H9 (cell line): ENCODE data around the gene CLDN10. TPM values are rescaled to one million over a fixed set of nuclear protein-coding genes. Genes with fewer than 3 reads are reported as not detected.

Experiments used
- DNase-seq: peaks from one replicate; pipeline ENCODE4 v3.0.0-alpha.2; 2017
- H2AFZ ChIP-seq: one replicate; pipeline ENCODE4 v1.6.1; 2013; ENCODE audit warnings: mild to moderate bottlenecking, low read length, control low read depth, moderate library complexity
- H2AK5ac ChIP-seq: 2 replicates; pipeline ENCODE4 v1.6.1; 2013; ENCODE audit warnings: low read length, control low read depth, mixed read lengths; ENCODE audit not compliant: insufficient read length
- H2BK120ac ChIP-seq: one replicate; pipeline ENCODE4 v1.6.1; 2013; ENCODE audit warnings: low read depth, mild to moderate bottlenecking, low read length, control low read depth, inconsistent platforms; ENCODE audit not compliant: poor library complexity, severe bottlenecking
- H2BK12ac ChIP-seq: 2 replicates; pipeline ENCODE4 v1.6.1; 2013; ENCODE audit warnings: low read length, control low read depth, mixed read lengths, low read depth; ENCODE audit not compliant: insufficient read length
- H2BK15ac ChIP-seq: 2 replicates; pipeline ENCODE4 v1.6.1; 2013; ENCODE audit warnings: low read depth, low read length, control low read depth
- H2BK20ac ChIP-seq: one replicate; pipeline ENCODE4 v1.6.1; 2013; ENCODE audit warnings: low read depth, mild to moderate bottlenecking, low read length, control low read depth, inconsistent platforms; ENCODE audit not compliant: poor library complexity, severe bottlenecking
- H2BK5ac ChIP-seq: 2 replicates; pipeline ENCODE4 v1.6.1; 2013; ENCODE audit warnings: low read length, control low read depth, mixed read lengths; ENCODE audit not compliant: insufficient read length
- H3K14ac ChIP-seq: 2 replicates; pipeline ENCODE4 v1.6.1; 2013; ENCODE audit warnings: low read length, control low read depth; ENCODE audit not compliant: insufficient read depth
- H3K18ac ChIP-seq: 2 replicates; pipeline ENCODE4 v1.6.1; 2013; ENCODE audit warnings: low read depth, mild to moderate bottlenecking, mixed read lengths, low read length, control low read depth; ENCODE audit not compliant: insufficient read length
- H3K23ac ChIP-seq: 2 replicates; pipeline ENCODE4 v1.6.1; 2013; ENCODE audit warnings: low read length, control low read depth, mixed read lengths, low read depth; ENCODE audit not compliant: insufficient read length
- H3K23me2 ChIP-seq: 2 replicates; pipeline ENCODE4 v1.6.1; 2013; ENCODE audit warnings: low read depth, mild to moderate bottlenecking, mixed read lengths, low read length, control low read depth; ENCODE audit not compliant: insufficient read length, poor library complexity, severe bottlenecking
- H3K27ac ChIP-seq: 2 replicates; pipeline ENCODE4 v1.5.1; 2013; ENCODE audit warnings: low read length, control low read depth, mixed read lengths, low read depth; ENCODE audit not compliant: insufficient read length
- H3K27me3 ChIP-seq: 2 replicates; pipeline ENCODE4 v1.6.1; 2013; ENCODE audit warnings: low read length, control low read depth, inconsistent platforms; ENCODE audit not compliant: insufficient read depth
- H3K4ac ChIP-seq: 2 replicates; pipeline ENCODE4 v1.6.1; 2013; ENCODE audit warnings: low read depth, mild to moderate bottlenecking, control low read depth, inconsistent platforms, low read length, moderate library complexity
- H3K4me1 ChIP-seq: 2 replicates; pipeline ENCODE4 v1.6.1; 2013; ENCODE audit warnings: low read length, control low read depth, inconsistent platforms; ENCODE audit not compliant: insufficient read depth
- H3K4me2 ChIP-seq: 2 replicates; pipeline ENCODE4 v1.6.1; 2013; ENCODE audit warnings: low read length, control low read depth, mixed read lengths; ENCODE audit not compliant: insufficient read length, insufficient read depth
- H3K56ac ChIP-seq: 2 replicates; pipeline ENCODE4 v1.6.1; 2013; ENCODE audit warnings: low read depth, mild to moderate bottlenecking, mixed read lengths, low read length, control low read depth; ENCODE audit not compliant: insufficient read length
- H3K79me1 ChIP-seq: 2 replicates; pipeline ENCODE4 v1.6.1; 2013; ENCODE audit warnings: low read depth, mild to moderate bottlenecking, moderate library complexity, low read length, control low read depth, inconsistent platforms; ENCODE audit not compliant: insufficient read depth, poor library complexity, severe bottlenecking
- H3K79me2 ChIP-seq: 2 replicates; pipeline ENCODE4 v1.6.1; 2013; ENCODE audit warnings: low read length, control low read depth, inconsistent platforms; ENCODE audit not compliant: insufficient read depth
- H3K9ac ChIP-seq: 2 replicates; pipeline ENCODE4 v1.6.1; 2013; ENCODE audit warnings: low read length, control low read depth, mixed read lengths; ENCODE audit not compliant: insufficient read length; ENCODE audit errors: extremely low read depth
- H3K9me3 ChIP-seq: one replicate; pipeline ENCODE4 v1.6.1; 2013; ENCODE audit warnings: low read depth, low read length, inconsistent platforms; ENCODE audit not compliant: control insufficient read depth
- H3T11ph ChIP-seq: one replicate; pipeline ENCODE4 v1.6.1; 2013; ENCODE audit warnings: mild to moderate bottlenecking, low read length, control low read depth, inconsistent platforms
- H4K20me1 ChIP-seq: one replicate; pipeline ENCODE4 v1.6.1; 2013; ENCODE audit not compliant: control insufficient read depth, insufficient read length, insufficient read depth
- H4K5ac ChIP-seq: 2 replicates; pipeline ENCODE4 v1.6.1; 2013; ENCODE audit warnings: low read depth, mild to moderate bottlenecking, mixed read lengths, low read length, control low read depth; ENCODE audit not compliant: insufficient read length
- H4K8ac ChIP-seq: replicated peaks from 2 replicates; pipeline ENCODE4 v1.6.1; 2013; ENCODE audit warnings: low read length, control low read depth, mixed read lengths, low read depth; ENCODE audit not compliant: insufficient read length
- H4K91ac ChIP-seq: 2 replicates; pipeline ENCODE4 v1.6.1; 2013; ENCODE audit warnings: low read depth, mild to moderate bottlenecking, moderate library complexity, mixed read lengths, low read length, control low read depth; ENCODE audit not compliant: insufficient read length
- H3K27ac Mint-ChIP-seq, 3 experiments: 2 replicates in 2 of 3; 3 replicates in 1 of 3; pipeline ENCODE4 v1.8.0; 2020 to 2021; ENCODE audit warnings: mixed read lengths in 3 of 3, mild to moderate bottlenecking in 1 of 3, moderate library complexity in 1 of 3
- H3K27me3 Mint-ChIP-seq: 2 replicates; pipeline ENCODE4 v1.8.0; 2021; ENCODE audit warnings: low read depth, mild to moderate bottlenecking, moderate library complexity, mixed read lengths
- H3K36me3 Mint-ChIP-seq, 3 experiments: 2 replicates in 2 of 3; 3 replicates in 1 of 3; pipeline ENCODE4 v1.8.0; 2020 to 2021; ENCODE audit warnings: low read depth in 3 of 3, mixed read lengths in 3 of 3; ENCODE audit not compliant: insufficient read depth in 1 of 3
- H3K4me1 Mint-ChIP-seq, 2 experiments: 2 replicates each; pipeline ENCODE4 v1.8.0; 2020; ENCODE audit warnings: mixed read lengths in 2 of 2
- H3K4me3 Mint-ChIP-seq, 2 experiments: 2 replicates in 1 of 2; 3 replicates in 1 of 2; pipeline ENCODE4 v1.8.0; 2020 to 2021; ENCODE audit warnings: mild to moderate bottlenecking in 2 of 2, mixed read lengths in 2 of 2, moderate library complexity in 1 of 2
- H3K9me3 Mint-ChIP-seq, 2 experiments: 2 replicates in 1 of 2; 3 replicates in 1 of 2; pipeline ENCODE4 v1.8.0; 2020; ENCODE audit warnings: mild to moderate bottlenecking in 2 of 2, mixed read lengths in 2 of 2, moderate library complexity in 1 of 2
- WGBS: extraction: QIAGEN DNeasy Blood & Tissue Kit; methylation state at CpG from one replicate; pipeline ENCODE4 v1.1.7; 2013; ENCODE audit warnings: missing lambda C conversion rate, low lambda C conversion rate, mixed read lengths; ENCODE audit not compliant: insufficient read length; ENCODE audit errors: extremely low coverage; 5-methylcytosine and 5-hydroxymethylcytosine counted together
- total RNA-seq: library from RNA; stranded (reverse); gene quantifications from 2 replicates; pipeline ENCODE4 v1.2.1, GENCODE V29; 2021
- TF ChIP-seq, protein P1 (sequence below): fragments of 200-600 bp; sonication (generic); conservative IDR thresholded peaks from 3 replicates; pipeline ENCODE4 v1.8.0; 2021; ENCODE audit warnings: antibody characterized with exemption, mild to moderate bottlenecking

The CLDN10 gene
- total RNA-seq, 1 experiment from 2014 or later, result 20.7 TPM

DNA sequence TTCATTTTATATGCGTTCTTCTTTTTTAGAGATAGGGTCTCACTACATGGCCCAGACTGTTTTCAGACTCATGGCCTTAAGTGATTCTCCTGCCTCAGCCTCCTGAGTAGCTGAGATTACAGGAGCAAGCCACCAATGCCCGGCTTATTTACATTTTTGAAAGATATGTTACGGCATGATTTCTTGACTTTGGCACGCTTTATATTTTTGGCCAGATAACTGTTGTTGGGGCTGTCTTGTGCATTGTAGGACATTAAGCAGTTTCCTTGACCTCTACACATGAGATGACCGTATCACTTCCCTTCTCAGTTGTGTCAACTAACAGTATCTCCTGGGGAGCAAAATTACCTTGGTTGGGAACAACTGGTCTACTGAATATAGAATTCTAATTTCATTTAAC, 28.9 kb upstream of the CLDN10 start:
- Histone ChIP-seq H2BK15ac (no peak overlapping the region), H3K27ac (no peak overlapping the region), H3K18ac (no peak overlapping the region), H4K91ac (no peak overlapping the region), H3K4me2 (no peak overlapping the region), H3K14ac (no peak overlapping the region), H3K79me2 (no peaks in the 10 kb centered on the region), H2BK12ac (no peak overlapping the region), H2BK120ac (no peak overlapping the region), H2AFZ (no peak overlapping the region), H4K8ac (no peak overlapping the region), H3K27me3 (no peaks in the 10 kb centered on the region), H3K23ac (no peak overlapping the region), H3K4ac (no peak overlapping the region), H3K79me1 (no peaks in the 10 kb centered on the region), H2AK5ac (no peak overlapping the region), H3T11ph (no peak overlapping the region), H3K4me1 (no peaks in the 10 kb centered on the region), H3K56ac (no peak overlapping the region), H4K20me1 (no peaks in the 10 kb centered on the region), H3K23me2 (no peaks in the 10 kb centered on the region), H2BK20ac (no peak overlapping the region), H3K9me3 (no peaks in the 10 kb centered on the region), H3K9ac (no peak overlapping the region), H2BK5ac (no peak overlapping the region), H4K5ac (no peak overlapping the region)
- WGBS, result no CpG with 5 or more reads among the region's 5 CpGs
- no peak for DNase-seq
- H3K9me3 Mint-ChIP-seq, result no peaks in the 10 kb centered on the region
- no peaks in the 10 kb centered on the region for H3K36me3 Mint-ChIP-seq
- H3K27ac Mint-ChIP-seq, result no peak overlapping the region
- H3K27me3 Mint-ChIP-seq, result no peaks in the 10 kb centered on the region; the same call in 1 of the 2 replicates
- no peaks in the 10 kb centered on the region for H3K4me1 Mint-ChIP-seq
- H3K4me3 Mint-ChIP-seq, result no peak overlapping the region
- TF ChIP-seq, protein P1, sequence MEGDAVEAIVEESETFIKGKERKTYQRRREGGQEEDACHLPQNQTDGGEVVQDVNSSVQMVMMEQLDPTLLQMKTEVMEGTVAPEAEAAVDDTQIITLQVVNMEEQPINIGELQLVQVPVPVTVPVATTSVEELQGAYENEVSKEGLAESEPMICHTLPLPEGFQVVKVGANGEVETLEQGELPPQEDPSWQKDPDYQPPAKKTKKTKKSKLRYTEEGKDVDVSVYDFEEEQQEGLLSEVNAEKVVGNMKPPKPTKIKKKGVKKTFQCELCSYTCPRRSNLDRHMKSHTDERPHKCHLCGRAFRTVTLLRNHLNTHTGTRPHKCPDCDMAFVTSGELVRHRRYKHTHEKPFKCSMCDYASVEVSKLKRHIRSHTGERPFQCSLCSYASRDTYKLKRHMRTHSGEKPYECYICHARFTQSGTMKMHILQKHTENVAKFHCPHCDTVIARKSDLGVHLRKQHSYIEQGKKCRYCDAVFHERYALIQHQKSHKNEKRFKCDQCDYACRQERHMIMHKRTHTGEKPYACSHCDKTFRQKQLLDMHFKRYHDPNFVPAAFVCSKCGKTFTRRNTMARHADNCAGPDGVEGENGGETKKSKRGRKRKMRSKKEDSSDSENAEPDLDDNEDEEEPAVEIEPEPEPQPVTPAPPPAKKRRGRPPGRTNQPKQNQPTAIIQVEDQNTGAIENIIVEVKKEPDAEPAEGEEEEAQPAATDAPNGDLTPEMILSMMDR, result no peak
